HG02973 (cell line): ENCODE data around the gene BANF2.
A peak's percentile ranks its signal among the peaks of the same experiment; 100 is the strongest.

Experiments used
- ATAC-seq: cut with Tn5 transposase; IDR thresholded peaks from one replicate; pipeline ENCODE4 v1.9.1; 2021; ENCODE audit warnings: moderate library complexity; ENCODE audit not compliant: unreplicated experiment

Gene BANF2

DNA sequence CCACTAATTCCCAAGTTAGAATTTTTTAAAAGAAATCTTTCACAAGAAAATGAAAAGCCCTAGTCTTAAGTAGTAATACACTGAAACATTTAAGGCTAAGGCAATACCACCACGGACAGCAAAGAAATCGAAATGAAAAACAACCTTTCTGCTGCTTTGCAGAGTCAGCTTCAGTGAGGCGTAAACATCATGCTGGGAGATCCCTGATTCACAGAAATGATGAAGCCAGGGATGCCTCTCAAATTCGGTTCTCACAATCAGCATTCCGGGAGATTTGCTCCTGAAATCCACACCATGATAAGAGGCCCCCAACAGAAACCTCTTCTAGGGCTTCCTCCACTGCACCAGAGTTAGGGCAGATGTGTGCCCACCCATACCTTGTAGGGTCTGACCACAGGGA lies 36.3 kb upstream of the BANF2 start:
- no peak for ATAC-seq

- ATAC-seq = no peak
Measured at GRCh38 chr20:17664025-17664633, 35.6 kb upstream of the BANF2 start.

DNA sequence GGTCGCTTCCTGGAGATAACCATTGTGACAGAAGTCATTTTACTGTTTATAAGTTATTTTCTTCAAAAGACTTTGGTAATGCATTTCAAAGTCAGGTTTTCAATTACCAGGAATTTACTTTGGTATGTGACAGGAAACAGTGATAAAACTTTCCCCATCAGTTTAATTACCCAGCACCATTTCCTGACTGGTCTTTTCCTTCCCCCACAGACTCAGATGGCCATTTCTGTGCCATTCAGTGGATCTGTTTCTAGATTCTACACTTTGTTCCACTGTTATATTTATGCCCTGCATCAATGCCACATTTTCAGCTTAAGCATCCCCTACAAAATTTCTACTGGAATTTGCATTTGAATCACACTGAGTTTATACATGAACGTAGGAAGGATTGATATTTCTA lies 34.0 kb upstream of the BANF2 start:
- ATAC-seq = no peak

GRCh38 chr20:17666481-17666880 lies 33.3 kb upstream of the BANF2 start:
- no peak for ATAC-seq

- no peak for ATAC-seq
Measured at GRCh38 chr20:17667445-17667844, 32.3 kb upstream of the BANF2 start.

- ATAC-seq = no peak
Measured at GRCh38 chr20:17668432-17668831, 31.3 kb upstream of the BANF2 start.

DNA sequence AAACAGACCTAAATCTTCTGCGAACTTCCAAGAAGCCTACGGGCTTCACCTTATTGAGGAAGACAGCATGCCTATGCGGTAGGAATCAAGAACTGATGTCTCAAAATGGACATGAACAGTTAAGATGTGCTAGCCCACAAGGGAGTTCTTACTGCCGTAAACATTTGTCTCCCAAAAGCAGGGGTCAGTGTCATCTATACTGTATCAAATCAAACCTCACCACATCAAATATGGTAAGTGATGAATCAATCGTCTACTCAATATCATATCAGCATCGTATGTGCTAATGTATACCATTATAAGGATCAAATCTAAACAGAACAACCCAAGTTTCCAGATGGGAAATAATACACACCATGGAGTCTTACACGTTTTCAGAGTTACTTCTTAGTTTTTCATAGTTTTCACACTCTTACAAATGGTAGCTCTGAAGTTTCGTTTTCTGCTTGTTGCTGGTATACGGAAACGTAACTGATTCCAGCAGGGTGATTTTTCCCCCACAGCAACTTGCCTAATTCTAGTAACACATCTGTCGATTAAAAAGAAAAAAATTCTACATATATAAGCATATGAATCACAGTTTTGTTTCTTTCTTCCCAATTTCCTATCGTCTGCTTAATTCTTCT lies 30.3 kb upstream of the BANF2 start:
- no peak for ATAC-seq

DNA sequence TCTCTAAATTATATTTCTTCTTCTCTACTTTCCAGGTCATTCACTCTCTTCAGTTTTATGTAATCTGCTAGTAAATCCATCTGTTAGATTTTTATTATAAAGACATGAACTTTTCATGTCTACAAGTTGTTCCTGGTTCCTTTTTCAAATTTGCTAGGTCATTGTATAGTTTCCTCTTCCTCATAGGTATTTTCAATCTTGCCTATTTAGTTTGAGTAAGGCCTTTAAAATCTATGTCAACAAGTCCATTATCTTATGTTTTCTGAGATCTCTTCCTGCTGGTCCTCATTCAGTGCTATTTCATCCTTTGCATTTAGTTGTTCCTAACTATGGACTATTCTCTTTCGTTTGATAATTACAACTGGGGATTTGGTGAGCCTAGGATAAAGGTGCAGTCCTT lies 28.8 kb upstream of the BANF2 start:
- no peak for ATAC-seq

DNA sequence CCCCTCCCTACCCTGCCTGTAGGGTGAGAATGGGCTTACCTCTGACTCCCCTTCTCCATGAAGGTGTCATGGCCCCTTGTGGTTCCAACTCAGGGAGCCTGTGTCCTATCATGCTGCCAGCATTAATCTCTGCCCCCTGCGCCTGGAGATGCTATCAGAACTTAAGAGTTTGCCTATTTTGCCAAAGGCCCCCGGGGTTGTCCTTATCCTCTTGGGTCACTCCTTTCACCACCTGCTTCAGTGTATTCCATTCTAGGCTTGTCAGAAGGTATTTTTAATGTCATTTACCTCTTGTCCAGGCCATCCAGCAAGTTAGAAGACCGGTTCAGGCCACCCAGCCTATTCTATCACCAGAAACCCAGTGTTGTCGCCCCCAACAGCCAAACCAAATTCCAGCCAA lies 28.2 kb upstream of the BANF2 start:
- ATAC-seq = no peak

GRCh38 chr20:17673084-17673483 lies 26.7 kb upstream of the BANF2 start:
- ATAC-seq = no peak

DNA sequence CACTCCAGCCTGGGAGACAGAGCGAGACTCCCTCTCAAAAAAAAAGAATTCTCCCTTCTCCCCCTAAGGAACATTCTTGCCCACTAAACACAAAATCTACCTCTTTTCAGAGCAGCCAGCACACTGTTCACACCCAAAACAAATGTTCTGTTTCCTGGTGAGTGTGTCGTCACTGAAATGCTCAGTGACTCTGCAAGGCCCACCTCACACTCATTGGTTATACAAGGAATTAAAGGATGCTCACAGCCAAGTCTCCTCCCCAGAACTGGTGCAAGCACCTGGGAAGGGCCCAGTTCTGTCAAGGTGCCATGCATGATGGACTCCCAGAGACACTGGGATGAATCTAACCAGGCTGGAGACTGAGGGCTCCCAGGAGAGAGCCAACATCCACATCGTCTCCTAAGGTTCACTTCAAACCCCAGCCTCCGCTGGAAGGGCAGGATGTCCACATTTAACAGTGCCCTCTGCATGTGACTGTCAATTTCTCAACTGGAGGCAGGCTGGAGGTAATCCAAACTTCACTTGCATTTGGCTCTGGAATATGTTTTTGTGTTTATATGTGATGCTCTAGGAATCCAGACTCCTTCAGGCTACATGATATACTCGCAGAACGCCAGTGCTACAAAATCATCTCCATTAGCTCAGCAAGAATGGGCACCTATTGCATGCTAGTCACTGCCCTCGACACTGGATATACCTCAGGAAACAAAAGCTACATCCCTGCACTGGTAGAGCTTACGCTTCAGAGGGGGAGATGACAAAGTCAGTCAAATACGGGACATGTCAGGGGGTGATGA lies 24.8 kb upstream of the BANF2 start:
- ATAC-seq = no peak

DNA sequence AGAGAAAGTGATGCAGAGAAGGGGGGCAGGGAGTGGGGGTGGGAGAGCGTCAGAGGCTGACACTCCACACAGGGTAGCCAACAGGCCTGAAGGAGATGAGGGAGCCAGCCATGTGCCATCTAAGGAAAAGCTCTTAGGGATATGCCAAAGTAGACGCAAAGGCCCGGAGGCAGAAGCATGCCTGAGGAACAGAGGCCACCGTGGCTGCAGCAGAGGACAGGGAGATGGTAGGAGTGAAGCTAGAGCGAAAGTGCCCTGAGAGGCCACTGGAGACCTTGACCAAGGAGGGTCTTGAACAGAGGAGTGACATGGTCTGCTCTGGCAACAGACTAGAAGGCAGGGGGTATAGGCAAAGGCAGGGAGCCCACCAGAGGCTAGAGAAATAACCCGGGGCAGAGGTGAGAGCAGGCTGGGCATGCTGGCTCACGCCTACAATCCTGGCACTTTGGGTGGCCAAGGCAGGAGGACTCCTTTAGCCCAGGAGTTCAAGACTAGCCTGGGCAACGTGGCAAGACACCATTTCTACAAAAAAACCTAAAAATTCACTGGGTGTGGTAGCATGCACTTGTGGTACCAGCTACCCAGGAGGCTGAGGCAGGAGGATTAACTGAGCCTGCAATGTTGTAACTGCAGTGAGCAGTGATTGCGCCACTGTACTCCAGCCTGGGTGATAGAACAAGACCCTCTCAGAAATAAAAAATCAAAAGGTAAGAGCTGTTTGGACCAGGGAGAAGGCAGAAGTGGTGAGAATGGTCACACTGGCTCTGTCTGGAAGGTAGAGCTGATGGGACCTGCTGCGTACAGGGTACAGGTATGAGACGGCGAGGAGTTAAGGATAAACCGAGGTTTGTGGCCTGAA lies 24.0 kb upstream of the BANF2 start:
- no peak for ATAC-seq

DNA sequence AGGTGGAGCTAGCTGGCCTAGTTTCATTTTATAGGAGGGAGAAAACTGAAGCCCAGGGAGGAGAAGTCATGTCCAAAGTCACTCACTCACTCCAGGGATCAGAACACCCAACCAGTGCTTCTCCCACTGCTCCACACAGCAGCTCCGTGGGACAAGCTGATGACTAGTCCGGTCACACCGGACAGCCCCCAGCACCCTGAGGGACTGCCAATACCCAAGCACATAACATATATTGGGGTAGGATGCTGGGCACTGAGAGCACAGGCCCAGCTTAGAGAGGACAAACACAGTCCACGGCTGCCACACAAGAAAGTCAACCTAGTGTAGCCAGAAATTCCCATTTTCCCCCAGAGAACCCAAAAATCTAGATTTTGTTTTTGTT lies 23.4 kb upstream of the BANF2 start:
- ATAC-seq = no peak

DNA sequence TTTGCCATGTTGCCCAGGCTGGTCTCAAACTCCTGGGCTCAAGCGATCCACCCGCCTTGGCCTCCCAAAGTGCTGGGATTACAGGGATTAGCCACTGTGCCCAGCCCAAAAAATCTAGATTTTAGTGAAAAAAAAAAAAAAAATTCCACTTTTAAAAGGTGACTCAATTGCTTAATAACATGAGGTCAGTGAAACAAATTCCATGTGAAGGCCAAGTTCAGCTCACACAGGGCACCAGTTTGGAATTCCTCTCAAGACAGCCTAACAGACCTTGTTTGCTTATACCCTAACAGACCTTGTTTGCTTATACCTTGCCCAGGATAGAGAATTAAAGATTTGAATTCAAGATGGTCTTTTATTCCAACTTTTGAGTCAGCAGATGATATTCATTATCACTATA lies 22.8 kb upstream of the BANF2 start:
- no peak for ATAC-seq

- no peak for ATAC-seq
Measured at GRCh38 chr20:17678295-17678694, 21.5 kb upstream of the BANF2 start.

DNA sequence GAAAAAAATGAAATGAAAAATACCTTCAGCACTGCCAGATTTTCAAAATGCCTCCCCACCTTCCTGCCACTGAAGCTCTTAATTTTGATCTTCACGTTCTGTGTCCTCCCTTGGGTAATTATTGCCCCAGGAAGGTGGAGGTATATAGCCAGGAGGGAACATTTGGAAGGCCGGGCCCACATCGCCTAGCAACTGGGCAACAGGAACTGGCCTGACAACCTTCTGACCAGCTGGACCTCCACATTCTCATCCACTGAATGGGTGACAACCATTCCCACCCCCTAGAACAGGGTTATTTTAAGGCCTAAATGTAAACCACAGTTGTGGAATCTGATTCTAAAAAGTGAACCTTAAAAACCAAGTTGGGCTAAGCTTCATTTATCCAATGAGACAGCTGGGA lies 20.9 kb upstream of the BANF2 start:
- no peak for ATAC-seq

- ATAC-seq = no peak
Measured at GRCh38 chr20:17679941-17680835, 19.6 kb upstream of the BANF2 start.

DNA sequence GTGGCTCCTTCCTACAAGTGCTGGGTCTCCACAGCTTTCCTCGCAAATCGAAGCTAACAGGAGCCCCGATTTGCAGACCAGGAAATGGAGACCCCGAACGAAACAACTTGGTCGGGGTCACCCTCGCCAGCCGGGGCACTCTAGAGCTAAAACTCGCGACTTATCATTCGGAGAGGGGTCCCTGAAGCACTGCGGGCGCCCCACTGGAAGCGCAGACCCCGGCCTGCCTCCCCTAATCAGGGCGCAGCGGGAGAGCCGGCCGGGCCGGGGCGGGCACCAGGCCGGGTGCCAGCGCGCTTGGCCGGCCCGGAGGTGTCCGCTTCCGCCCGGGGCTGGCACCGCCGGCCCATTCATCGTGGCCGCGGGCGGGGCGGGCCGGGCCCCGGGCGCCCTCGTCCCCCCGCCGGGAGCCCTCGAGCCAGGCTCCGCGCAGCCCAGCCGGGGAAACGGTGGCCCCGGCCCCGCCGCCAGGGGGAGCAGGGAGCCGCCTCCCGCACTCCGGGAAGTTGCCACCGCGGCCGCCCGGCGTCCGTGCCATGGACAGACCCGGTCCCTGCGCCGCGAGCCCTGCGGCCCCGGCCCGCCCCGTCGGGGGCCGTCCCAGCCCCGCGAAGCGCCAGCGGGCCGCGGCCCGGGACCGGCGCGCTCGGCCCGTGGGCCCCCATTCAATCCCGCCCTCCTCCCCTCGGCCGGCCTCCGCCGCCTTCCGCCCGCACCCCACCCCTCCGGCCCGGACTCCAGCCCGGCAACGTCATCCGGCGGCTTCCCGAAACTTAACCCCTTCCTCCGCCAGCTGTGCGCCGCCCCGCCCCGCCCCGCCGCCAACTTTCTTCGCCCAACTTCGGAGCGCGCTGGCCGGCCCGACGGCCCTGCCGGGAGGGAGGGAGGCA lies 18.7 kb upstream of the BANF2 start:
- ATAC-seq = peak; percentile 36

- ATAC-seq = peak; percentile 7
Measured at GRCh38 chr20:17681726-17682102, 18.1 kb upstream of the BANF2 start.
